ENCODE data around the gene AP2A1.

The AP2A1 gene

DNA sequence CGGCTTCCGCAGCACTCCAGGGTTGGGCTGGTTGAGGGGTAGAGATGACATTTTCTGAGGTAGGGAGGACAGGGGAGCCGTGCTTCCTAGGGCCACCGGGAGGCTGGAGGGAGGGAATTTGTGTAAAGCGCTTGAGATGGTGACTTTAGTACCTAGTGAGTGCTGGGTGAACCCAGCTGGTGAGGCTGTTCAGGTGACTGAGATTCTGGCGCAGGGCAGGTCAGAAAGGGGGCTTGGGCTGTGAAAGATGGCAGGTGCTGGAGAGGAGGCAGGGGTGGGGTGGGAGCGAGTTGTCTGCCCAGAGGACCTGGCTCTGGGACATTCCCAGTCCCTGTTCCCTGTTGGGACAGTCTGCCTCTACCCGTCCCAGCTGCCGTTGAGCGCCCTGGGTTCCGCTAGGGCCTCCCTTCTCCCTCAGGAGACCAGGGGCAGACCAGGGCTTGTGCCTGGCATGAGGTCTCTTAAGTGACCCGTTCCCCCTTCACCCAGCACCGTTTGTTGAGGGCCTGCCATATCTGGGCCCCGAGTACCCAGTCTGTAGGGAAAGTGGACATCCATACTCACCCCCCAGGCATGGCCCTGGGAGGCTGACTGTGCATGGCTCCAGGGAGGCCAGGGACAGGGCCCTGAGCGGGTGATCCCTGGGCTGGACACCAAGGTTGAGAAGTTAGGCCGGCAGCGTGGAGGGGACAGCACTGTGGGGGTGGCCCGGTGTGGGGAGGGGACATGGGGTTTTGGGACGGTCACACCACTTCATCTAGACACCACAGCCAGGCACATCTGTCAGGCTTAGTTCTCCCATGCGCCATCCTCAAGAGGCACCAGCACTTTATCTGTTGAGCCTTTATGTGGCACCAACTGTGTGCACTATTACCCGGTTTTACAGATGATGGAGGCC is 89.1 kb downstream of the AP2A1 start:
- DNase-seq (ENCODE audit: low read depth in 2 of 2) = no peak

- DNase-seq (ENCODE audit: low read depth in 2 of 2) = no peak
These were observed 89.8 kb downstream of the AP2A1 start for GRCh38 chr19:49856574-49857021.

All from stimulated activated CD4-positive, alpha-beta T cell treated with anti-CD3 and anti-CD28 coated beads, Interleukin-4, amount 100 ng/mL, for 48 hours (primary cell).